ENCODE measurements around the gene AQP1. TPM values are rescaled to one million over a fixed set of nuclear protein-coding genes. Genes with fewer than 3 reads are reported as not detected.

The AQP1 gene
- polyA plus RNA-seq, 1 donor from 2014 or later, result 3.2 TPM

DNA sequence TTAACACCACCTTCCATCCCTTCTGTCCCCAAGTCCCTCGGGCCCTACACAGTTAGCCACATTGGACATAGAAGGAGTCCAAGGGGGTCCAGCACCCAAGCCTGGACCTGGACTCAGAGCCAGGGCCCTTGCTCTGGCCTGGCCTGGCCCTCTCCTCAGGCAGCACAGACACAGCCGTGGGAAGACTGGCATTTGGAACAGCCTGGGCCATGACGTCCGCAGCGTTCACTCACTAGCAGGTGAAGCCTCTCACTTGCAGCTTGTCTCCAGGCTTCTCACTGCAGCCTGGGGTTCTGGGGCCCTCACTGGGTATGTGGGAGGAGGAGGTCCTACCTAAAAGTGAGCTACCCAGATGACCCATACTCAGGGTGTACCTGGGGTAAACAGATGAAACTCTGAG, 33.7 kb upstream of the AQP1 start:
- no peak overlapping the region for H3K27ac ChIP-seq (ENCODE audit: low read length)
- no peaks in the 10 kb centered on the region for H3F3A ChIP-seq (ENCODE audit: insufficient read depth, low read length, poor library complexity, severe bottlenecking)
- no peaks in the 10 kb centered on the region for H3K9me2 ChIP-seq (ENCODE audit: insufficient read depth, low read length)
- no peak overlapping the region for H3K4me2 ChIP-seq (ENCODE audit: low read length)
- H3K9ac ChIP-seq (ENCODE audit: low read length), result no peak overlapping the region
- no peaks in the 10 kb centered on the region for H4K20me1 ChIP-seq (ENCODE audit: insufficient read depth)
- H2AFZ ChIP-seq (ENCODE audit: low read depth, low read length), result no peak overlapping the region
- H3K9me3 ChIP-seq (ENCODE audit: low read length), result no peaks in the 10 kb centered on the region
- no peaks in the 10 kb centered on the region for H3K79me2 ChIP-seq (replicated peaks; ENCODE audit: insufficient read depth, low read length)
- no peaks in the 10 kb centered on the region for H3K36me3 ChIP-seq (ENCODE audit: insufficient read depth, low read length)
- TF ChIP-seq SMC3 (conservative IDR thresholded peaks at IDR 0.05; ENCODE audit: poor library complexity) (no peak), EZH2 (IDR thresholded peaks at IDR 0.05; ENCODE audit: borderline replicate concordance, insufficient read depth, low read length, poor library complexity, severe bottlenecking) (no peak), MXI1 (conservative IDR thresholded peaks at IDR 0.05; ENCODE audit: poor library complexity, severe bottlenecking) (no peak), EP300 (conservative IDR thresholded peaks at IDR 0.05; ENCODE audit: poor library complexity, severe bottlenecking) (no peak), RAD21 (conservative IDR thresholded peaks at IDR 0.05) (no peak), POLR2AphosphoS5 (IDR thresholded peaks at IDR 0.05) (no peak), TAF1 (IDR thresholded peaks at IDR 0.05; ENCODE audit: low read depth) (no peak)
- TF ChIP-seq, protein P1, sequence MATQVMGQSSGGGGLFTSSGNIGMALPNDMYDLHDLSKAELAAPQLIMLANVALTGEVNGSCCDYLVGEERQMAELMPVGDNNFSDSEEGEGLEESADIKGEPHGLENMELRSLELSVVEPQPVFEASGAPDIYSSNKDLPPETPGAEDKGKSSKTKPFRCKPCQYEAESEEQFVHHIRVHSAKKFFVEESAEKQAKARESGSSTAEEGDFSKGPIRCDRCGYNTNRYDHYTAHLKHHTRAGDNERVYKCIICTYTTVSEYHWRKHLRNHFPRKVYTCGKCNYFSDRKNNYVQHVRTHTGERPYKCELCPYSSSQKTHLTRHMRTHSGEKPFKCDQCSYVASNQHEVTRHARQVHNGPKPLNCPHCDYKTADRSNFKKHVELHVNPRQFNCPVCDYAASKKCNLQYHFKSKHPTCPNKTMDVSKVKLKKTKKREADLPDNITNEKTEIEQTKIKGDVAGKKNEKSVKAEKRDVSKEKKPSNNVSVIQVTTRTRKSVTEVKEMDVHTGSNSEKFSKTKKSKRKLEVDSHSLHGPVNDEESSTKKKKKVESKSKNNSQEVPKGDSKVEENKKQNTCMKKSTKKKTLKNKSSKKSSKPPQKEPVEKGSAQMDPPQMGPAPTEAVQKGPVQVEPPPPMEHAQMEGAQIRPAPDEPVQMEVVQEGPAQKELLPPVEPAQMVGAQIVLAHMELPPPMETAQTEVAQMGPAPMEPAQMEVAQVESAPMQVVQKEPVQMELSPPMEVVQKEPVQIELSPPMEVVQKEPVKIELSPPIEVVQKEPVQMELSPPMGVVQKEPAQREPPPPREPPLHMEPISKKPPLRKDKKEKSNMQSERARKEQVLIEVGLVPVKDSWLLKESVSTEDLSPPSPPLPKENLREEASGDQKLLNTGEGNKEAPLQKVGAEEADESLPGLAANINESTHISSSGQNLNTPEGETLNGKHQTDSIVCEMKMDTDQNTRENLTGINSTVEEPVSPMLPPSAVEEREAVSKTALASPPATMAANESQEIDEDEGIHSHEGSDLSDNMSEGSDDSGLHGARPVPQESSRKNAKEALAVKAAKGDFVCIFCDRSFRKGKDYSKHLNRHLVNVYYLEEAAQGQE (IDR thresholded peaks at IDR 0.05; ENCODE audit: borderline replicate concordance), result no peak
- TF ChIP-seq, protein P2, sequence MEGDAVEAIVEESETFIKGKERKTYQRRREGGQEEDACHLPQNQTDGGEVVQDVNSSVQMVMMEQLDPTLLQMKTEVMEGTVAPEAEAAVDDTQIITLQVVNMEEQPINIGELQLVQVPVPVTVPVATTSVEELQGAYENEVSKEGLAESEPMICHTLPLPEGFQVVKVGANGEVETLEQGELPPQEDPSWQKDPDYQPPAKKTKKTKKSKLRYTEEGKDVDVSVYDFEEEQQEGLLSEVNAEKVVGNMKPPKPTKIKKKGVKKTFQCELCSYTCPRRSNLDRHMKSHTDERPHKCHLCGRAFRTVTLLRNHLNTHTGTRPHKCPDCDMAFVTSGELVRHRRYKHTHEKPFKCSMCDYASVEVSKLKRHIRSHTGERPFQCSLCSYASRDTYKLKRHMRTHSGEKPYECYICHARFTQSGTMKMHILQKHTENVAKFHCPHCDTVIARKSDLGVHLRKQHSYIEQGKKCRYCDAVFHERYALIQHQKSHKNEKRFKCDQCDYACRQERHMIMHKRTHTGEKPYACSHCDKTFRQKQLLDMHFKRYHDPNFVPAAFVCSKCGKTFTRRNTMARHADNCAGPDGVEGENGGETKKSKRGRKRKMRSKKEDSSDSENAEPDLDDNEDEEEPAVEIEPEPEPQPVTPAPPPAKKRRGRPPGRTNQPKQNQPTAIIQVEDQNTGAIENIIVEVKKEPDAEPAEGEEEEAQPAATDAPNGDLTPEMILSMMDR (IDR thresholded peaks at IDR 0.05; ENCODE audit: poor library complexity, severe bottlenecking), result no peak
- H3K27me3 ChIP-seq (ENCODE audit: insufficient read depth, low read depth, low read length), result no peaks in the 10 kb centered on the region
- no peak overlapping the region for H3K4me3 ChIP-seq (ENCODE audit: low read length)

DNA sequence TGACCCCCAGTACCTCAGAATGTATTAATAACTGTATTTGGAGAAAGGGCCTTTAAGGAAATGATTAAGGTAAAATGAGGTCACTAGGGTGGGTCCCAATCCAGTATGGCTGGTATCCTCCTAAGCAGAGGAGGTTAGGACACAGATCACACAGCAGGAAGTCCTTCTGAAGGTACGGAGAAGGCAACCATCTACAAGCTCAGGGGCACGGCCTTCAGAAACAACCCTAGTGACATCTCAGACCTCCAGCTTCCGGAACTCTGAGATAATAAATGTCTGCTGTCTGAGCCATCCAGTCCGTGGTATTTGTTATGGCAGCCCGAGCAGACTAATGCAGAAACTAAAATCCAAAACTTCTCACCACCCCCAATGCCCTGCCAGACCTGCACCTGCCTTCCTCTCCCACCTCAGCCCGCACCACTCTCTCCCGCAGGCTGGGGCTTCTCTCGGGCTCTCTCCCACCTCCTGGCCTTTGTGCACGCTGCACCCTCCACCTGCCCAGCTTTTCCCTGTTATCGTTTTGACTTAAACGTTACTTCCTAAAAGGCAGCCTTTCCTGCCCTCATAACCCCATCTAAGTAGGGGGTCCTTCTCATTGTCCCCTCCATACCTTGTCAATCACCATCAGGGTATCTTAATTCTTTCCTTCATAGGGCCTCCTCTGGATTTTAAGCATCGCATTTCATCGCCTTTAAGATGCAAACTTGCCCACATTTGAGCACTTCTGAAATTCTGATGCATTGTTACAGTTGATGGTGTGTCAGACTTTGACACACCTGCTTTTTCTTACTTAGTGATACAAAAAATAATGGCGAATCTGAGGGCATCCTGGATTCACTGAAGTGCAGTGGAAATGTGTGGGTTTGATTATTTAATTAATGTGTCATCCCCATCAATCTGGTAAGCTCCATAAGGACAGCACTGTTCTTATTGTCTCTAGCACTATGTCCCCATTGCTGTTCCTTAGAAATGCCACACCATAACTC, 32.2 kb upstream of the AQP1 start:
- H3K9me3 ChIP-seq (ENCODE audit: low read length), result no peaks in the 10 kb centered on the region
- no peaks in the 10 kb centered on the region for H3K36me3 ChIP-seq (ENCODE audit: insufficient read depth, low read length)
- no peak overlapping the region for H2AFZ ChIP-seq (ENCODE audit: low read depth, low read length)
- H3K27me3 ChIP-seq (ENCODE audit: insufficient read depth, low read depth, low read length), result no peaks in the 10 kb centered on the region
- TF ChIP-seq TAF1 (IDR thresholded peaks at IDR 0.05; ENCODE audit: low read depth) (no peak), MXI1 (conservative IDR thresholded peaks at IDR 0.05; ENCODE audit: poor library complexity, severe bottlenecking) (no peak), SMC3 (conservative IDR thresholded peaks at IDR 0.05; ENCODE audit: poor library complexity) (no peak), POLR2AphosphoS5 (IDR thresholded peaks at IDR 0.05) (no peak), EP300 (conservative IDR thresholded peaks at IDR 0.05; ENCODE audit: poor library complexity, severe bottlenecking) (no peak), EZH2 (IDR thresholded peaks at IDR 0.05; ENCODE audit: borderline replicate concordance, insufficient read depth, low read length, poor library complexity, severe bottlenecking) (no peak), RAD21 (conservative IDR thresholded peaks at IDR 0.05) (no peak)
- TF ChIP-seq, protein P1 (IDR thresholded peaks at IDR 0.05; ENCODE audit: borderline replicate concordance), result no peak
- TF ChIP-seq, protein P2 (IDR thresholded peaks at IDR 0.05; ENCODE audit: poor library complexity, severe bottlenecking), result no peak
- H3K4me3 ChIP-seq (ENCODE audit: low read length), result no peak overlapping the region
- no peaks in the 10 kb centered on the region for H4K20me1 ChIP-seq (ENCODE audit: insufficient read depth)
- no peak overlapping the region for H3K4me2 ChIP-seq (ENCODE audit: low read length)
- no peaks in the 10 kb centered on the region for H3K9me2 ChIP-seq (ENCODE audit: insufficient read depth, low read length)
- no peaks in the 10 kb centered on the region for H3K79me2 ChIP-seq (replicated peaks; ENCODE audit: insufficient read depth, low read length)
- H3F3A ChIP-seq (ENCODE audit: insufficient read depth, low read length, poor library complexity, severe bottlenecking), result no peaks in the 10 kb centered on the region
- H3K9ac ChIP-seq (ENCODE audit: low read length), result no peak overlapping the region
- H3K27ac ChIP-seq (ENCODE audit: low read length), result no peak overlapping the region
